ENCODE measurements around the gene CAPRIN1.

CAPRIN1 gene

DNA sequence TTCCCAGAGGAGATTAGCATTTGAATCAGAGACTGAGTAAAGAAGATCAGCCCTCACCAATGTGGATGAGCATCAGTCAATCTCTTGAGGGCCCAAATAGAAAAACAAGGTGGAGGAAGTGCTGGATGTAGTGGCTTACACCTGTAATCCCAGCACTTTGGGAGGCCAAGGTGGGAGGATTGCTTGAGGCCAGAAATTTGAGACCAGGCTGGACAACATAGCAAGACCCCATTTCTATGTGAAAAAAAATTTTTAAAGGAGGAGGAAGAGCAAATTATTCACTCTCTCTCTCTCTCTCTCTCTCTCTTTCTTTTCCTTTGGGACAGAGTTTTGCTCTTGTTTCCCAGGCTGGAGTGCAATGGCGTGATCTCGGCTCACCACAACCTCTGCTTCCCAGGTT lies 18.1 kb upstream of the CAPRIN1 start:
- no peak overlapping the region for H3K9ac ChIP-seq
- H2AFZ ChIP-seq (ENCODE audit: low read depth): no peak overlapping the region
- no peak overlapping the region for H3K27ac ChIP-seq
- TF ChIP-seq, protein P1, sequence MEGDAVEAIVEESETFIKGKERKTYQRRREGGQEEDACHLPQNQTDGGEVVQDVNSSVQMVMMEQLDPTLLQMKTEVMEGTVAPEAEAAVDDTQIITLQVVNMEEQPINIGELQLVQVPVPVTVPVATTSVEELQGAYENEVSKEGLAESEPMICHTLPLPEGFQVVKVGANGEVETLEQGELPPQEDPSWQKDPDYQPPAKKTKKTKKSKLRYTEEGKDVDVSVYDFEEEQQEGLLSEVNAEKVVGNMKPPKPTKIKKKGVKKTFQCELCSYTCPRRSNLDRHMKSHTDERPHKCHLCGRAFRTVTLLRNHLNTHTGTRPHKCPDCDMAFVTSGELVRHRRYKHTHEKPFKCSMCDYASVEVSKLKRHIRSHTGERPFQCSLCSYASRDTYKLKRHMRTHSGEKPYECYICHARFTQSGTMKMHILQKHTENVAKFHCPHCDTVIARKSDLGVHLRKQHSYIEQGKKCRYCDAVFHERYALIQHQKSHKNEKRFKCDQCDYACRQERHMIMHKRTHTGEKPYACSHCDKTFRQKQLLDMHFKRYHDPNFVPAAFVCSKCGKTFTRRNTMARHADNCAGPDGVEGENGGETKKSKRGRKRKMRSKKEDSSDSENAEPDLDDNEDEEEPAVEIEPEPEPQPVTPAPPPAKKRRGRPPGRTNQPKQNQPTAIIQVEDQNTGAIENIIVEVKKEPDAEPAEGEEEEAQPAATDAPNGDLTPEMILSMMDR (conservative IDR thresholded peaks at IDR 0.05; ENCODE audit: low read depth, low read length): no peak
- no peak overlapping the region for H3K4me3 ChIP-seq (IDR thresholded peaks at IDR 0.05; ENCODE audit: insufficient read depth, low read depth, low read length)
- no peaks in the 10 kb centered on the region for H3K79me2 ChIP-seq (ENCODE audit: insufficient read depth, low read depth)
- no peaks in the 10 kb centered on the region for H3K4me1 ChIP-seq (ENCODE audit: low read depth, poor library complexity, severe bottlenecking)
- H3K4me2 ChIP-seq: no peak overlapping the region
- no peaks in the 10 kb centered on the region for H4K20me1 ChIP-seq (ENCODE audit: insufficient read depth)
- no peaks in the 10 kb centered on the region for H3K36me3 ChIP-seq (ENCODE audit: insufficient read depth)
- no peaks in the 10 kb centered on the region for H3K27me3 ChIP-seq (ENCODE audit: insufficient read depth, low read depth)

GRCh38 chr11:34034053-34034452 lies 17.5 kb upstream of the CAPRIN1 start:
- no peak overlapping the region for H3K4me2 ChIP-seq
- H3K36me3 ChIP-seq (ENCODE audit: insufficient read depth): no peaks in the 10 kb centered on the region
- no peaks in the 10 kb centered on the region for H3K27me3 ChIP-seq (ENCODE audit: insufficient read depth, low read depth)
- no peak overlapping the region for H3K27ac ChIP-seq
- TF ChIP-seq, protein P1 (conservative IDR thresholded peaks at IDR 0.05; ENCODE audit: low read depth, low read length): no peak
- H4K20me1 ChIP-seq (ENCODE audit: insufficient read depth): no peaks in the 10 kb centered on the region
- H3K4me3 ChIP-seq (IDR thresholded peaks at IDR 0.05; ENCODE audit: insufficient read depth, low read depth, low read length): no peak overlapping the region
- no peak overlapping the region for H3K9ac ChIP-seq
- no peaks in the 10 kb centered on the region for H3K79me2 ChIP-seq (ENCODE audit: insufficient read depth, low read depth)
- no peaks in the 10 kb centered on the region for H3K4me1 ChIP-seq (ENCODE audit: low read depth, poor library complexity, severe bottlenecking)
- no peak overlapping the region for H2AFZ ChIP-seq (ENCODE audit: low read depth)

DNA sequence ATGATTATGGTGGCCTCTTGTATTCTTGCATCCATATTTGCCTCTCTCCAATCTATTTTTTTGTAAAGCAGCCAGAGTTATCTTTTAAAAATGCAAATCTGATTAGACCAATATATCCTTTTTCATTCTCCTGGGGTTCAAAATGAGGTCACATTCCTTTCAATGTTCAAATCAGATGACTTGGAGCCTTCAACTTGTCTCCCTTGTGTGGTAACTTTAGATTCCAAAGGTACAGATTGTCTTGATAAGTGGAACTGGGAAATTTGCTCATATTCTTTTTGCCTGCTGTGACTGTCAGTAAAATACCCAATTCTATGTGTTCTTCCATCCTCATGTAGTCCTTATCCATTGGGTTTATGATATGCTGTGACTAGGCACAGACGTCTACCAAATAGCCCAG lies 15.1 kb upstream of the CAPRIN1 start:
- no peak overlapping the region for H3K4me3 ChIP-seq (IDR thresholded peaks at IDR 0.05; ENCODE audit: insufficient read depth, low read depth, low read length)
- H3K9ac ChIP-seq: no peak overlapping the region
- H3K27ac ChIP-seq: no peak overlapping the region
- H3K27me3 ChIP-seq (ENCODE audit: insufficient read depth, low read depth): no peaks in the 10 kb centered on the region
- no peak overlapping the region for H3K4me2 ChIP-seq
- TF ChIP-seq, protein P1 (conservative IDR thresholded peaks at IDR 0.05; ENCODE audit: low read depth, low read length): no peak
- H4K20me1 ChIP-seq (ENCODE audit: insufficient read depth): no peaks in the 10 kb centered on the region
- H3K4me1 ChIP-seq (ENCODE audit: low read depth, poor library complexity, severe bottlenecking): no peaks in the 10 kb centered on the region
- no peaks in the 10 kb centered on the region for H3K79me2 ChIP-seq (ENCODE audit: insufficient read depth, low read depth)
- no peak overlapping the region for H2AFZ ChIP-seq (ENCODE audit: low read depth)
- no peaks in the 10 kb centered on the region for H3K36me3 ChIP-seq (ENCODE audit: insufficient read depth)

DNA sequence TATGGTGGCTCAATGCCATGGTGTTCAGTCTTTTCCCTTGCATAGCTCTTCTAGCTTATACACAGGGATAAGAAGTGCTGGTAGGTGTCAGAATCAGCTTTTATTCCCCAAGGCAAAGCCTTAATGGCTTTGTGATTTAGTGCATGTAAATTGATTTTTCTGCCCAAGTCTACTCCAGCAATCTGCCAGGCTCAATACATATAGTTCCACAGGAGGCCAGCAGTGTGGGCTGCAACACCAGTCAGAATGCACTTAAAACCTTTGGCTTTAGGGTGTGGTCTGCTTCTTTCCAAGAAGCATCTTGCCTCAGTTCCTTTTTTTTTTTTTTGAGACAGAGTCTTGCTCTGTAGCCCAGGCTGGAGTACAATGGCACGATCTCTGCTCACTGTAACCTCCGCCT lies 14.5 kb upstream of the CAPRIN1 start:
- no peaks in the 10 kb centered on the region for H3K4me1 ChIP-seq (ENCODE audit: low read depth, poor library complexity, severe bottlenecking)
- no peaks in the 10 kb centered on the region for H3K79me2 ChIP-seq (ENCODE audit: insufficient read depth, low read depth)
- H3K27ac ChIP-seq: no peak overlapping the region
- no peaks in the 10 kb centered on the region for H3K36me3 ChIP-seq (ENCODE audit: insufficient read depth)
- H3K27me3 ChIP-seq (ENCODE audit: insufficient read depth, low read depth): no peaks in the 10 kb centered on the region
- H3K9ac ChIP-seq: no peak overlapping the region
- TF ChIP-seq, protein P1 (conservative IDR thresholded peaks at IDR 0.05; ENCODE audit: low read depth, low read length): no peak
- no peak overlapping the region for H3K4me3 ChIP-seq (IDR thresholded peaks at IDR 0.05; ENCODE audit: insufficient read depth, low read depth, low read length)
- no peak overlapping the region for H2AFZ ChIP-seq (ENCODE audit: low read depth)
- H4K20me1 ChIP-seq (ENCODE audit: insufficient read depth): no peaks in the 10 kb centered on the region
- no peak overlapping the region for H3K4me2 ChIP-seq

Data from KMS-11 (cell line).